ENCODE data around the gene PCDHGB3. TPM values are rescaled to one million over a fixed set of nuclear protein-coding genes. Genes with fewer than 3 reads are reported as not detected.
A peak's percentile ranks its signal among the peaks of the same experiment; 100 is the strongest.

PCDHGB3 gene
- total and polyA plus RNA-seq, 12 donors, result 0.39 to 14.0 (median 9.0) TPM

GRCh38 chr5:141398608-141399007 is 28.6 kb downstream of the PCDHGB3 start:
- no peak overlapping the region for H3K4me3 ChIP-seq
- H3K27me3 ChIP-seq, result peaks cover 0 to 84% (median 0%) of the 10 kb centered on the region in 7 donors
- intact Hi-C loops (cut with DNase I), result no loop called here

GRCh38 chr5:141399555-141400258 is 29.7 kb downstream of the PCDHGB3 start:
- ATAC-seq (peak in 1 of 8 donors; percentile 40), DNase-seq (no peak)
- intact Hi-C loops (cut with DNase I), result loop anchor here in 1 of 10 donors (10.0 kb wide), 1 partner anchor 45 kb away; the partner anchor contains the start of genes PCDHGA4, PCDHGB1 and PCDHGB2
- H3K4me1 ChIP-seq, result peaks cover 0 to 5% (median 0%) of the 10 kb centered on the region in 9 donors
- peaks cover 0 to 84% (median 0%) of the 10 kb centered on the region in 7 donors for H3K27me3 ChIP-seq
- peaks cover 0 to 35% (median 0%) of the 10 kb centered on the region in 9 donors for H3K36me3 ChIP-seq
- no peak overlapping the region for H3K27ac ChIP-seq
- 33 to 34% methylated on average over 60 to 61 of the region's 61 CpGs for WGBS, 2 donors
- H3K4me3 ChIP-seq, result no peak overlapping the region
- H3K9me3 ChIP-seq, result peaks cover 0 to 94% (median 55%) of the 10 kb centered on the region in 11 donors
- TF ChIP-seq CTCF (IDR thresholded peaks at IDR 0.05), result no peak

More at GRCh38 chr5:141398608-141399007, 28.6 kb downstream of the PCDHGB3 start:
- DNase-seq, result no peak
- H3K36me3 ChIP-seq, result peaks cover 0 to 31% (median 0%) of the 10 kb centered on the region in 9 donors
- peak in 4 of 8 donors; percentile 41 to 56 (median 50) for ATAC-seq
- peak in 2 of 9 donors; percentile 9 to 18 for TF ChIP-seq CTCF (IDR thresholded peaks at IDR 0.05)
- H3K9me3 ChIP-seq, result peaks cover 0 to 94% (median 51%) of the 10 kb centered on the region in 11 donors
- 28 to 34% methylated on average over 15 of the region's 15 CpGs for WGBS, 2 donors
- H3K27ac ChIP-seq, result no peak overlapping the region
- H3K4me1 ChIP-seq, result peaks cover 0 to 5% (median 0%) of the 10 kb centered on the region in 9 donors

- DNase-seq, result no peak
- peaks cover 0 to 5% (median 0%) of the 10 kb centered on the region in 9 donors for H3K4me1 ChIP-seq
- no peak for ATAC-seq
- no peak within 1 kb of the TSS for H3K27ac ChIP-seq
- H3K27me3 ChIP-seq, result peaks cover 0 to 85% (median 0%) of the 10 kb centered on the region in 7 donors
- H3K9me3 ChIP-seq, result peaks cover 0 to 96% (median 56%) of the 10 kb centered on the region in 11 donors
- H3K36me3 ChIP-seq, result peaks cover 0 to 45% (median 0%) of the 10 kb centered on the region in 9 donors
- TF ChIP-seq CTCF (IDR thresholded peaks at IDR 0.05), result peak in 6 of 9 donors; percentile 6 to 36 (median 22)
- intact Hi-C loops (cut with DNase I), result loop anchor here in 1 of 10 donors (10.0 kb wide), 1 partner anchor 48 kb away; the partner anchor contains the start of genes PCDHGA4, PCDHGB1 and PCDHGB2
- peak within 1 kb of the TSS in 5 of 10 donors; percentile 10 to 32 (median 21) for H3K4me3 ChIP-seq
- 30 to 33% methylated on average over 27 of the region's 27 CpGs for WGBS, 2 donors
Measured at GRCh38 chr5:141402553-141403243, 32.7 kb downstream of the PCDHGB3 start, which contains the start of gene PCDHGA9. PCDHGA9 (plus strand) TSS chr5:141402778; CDS start chr5:141402953, 175 bp downstream.

GRCh38 chr5:141403387-141403786 is 33.3 kb downstream of the PCDHGB3 start:
- no peak for TF ChIP-seq CTCF (IDR thresholded peaks at IDR 0.05)
- no peak for DNase-seq
- Histone ChIP-seq H3K4me1 (peaks cover 0 to 5% (median 0%) of the 10 kb centered on the region in 9 donors), H3K27me3 (peaks cover 0 to 89% (median 0%) of the 10 kb centered on the region in 7 donors), H3K27ac (no peak overlapping the region), H3K9me3 (peaks cover 0 to 100% (median 63%) of the 10 kb centered on the region in 11 donors), H3K4me3 (peak overlapping the region in 3 of 10 donors; percentile 10 to 32 (median 21)), H3K36me3 (peaks cover 0 to 51% (median 0%) of the 10 kb centered on the region in 9 donors)
- no peak for ATAC-seq
- 37 to 38% methylated on average over 22 of the region's 22 CpGs for WGBS, 2 donors
- intact Hi-C loops (cut with DNase I), result loop anchor here in 1 of 10 donors (10.0 kb wide), 1 partner anchor 49 kb away; the partner anchor contains the start of genes PCDHGA4, PCDHGB1 and PCDHGB2

Data from heart right ventricle (tissue), 16 donors.